ENCODE measurements around the gene SLC4A11.

DNA sequence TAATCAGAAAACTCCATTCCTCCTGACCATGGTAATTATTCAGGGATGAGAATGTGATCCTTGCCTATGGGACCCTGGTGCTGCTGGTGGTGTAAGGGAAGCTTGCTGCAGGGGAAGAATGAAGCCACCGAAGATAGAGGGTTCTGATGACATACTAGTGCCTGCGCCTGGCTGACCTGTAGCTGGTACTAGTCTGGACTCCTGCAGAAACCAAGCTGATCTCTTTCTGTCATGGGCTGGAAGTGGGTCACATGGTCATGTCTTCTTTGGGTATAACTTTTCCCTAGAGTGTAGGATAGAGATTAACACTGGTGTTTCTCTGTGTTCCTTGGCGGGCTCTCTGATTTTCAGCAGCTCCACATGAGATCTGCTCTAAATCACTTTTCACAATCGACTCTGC is 8.6 kb upstream of the SLC4A11 start:
- TF ChIP-seq, protein P1, sequence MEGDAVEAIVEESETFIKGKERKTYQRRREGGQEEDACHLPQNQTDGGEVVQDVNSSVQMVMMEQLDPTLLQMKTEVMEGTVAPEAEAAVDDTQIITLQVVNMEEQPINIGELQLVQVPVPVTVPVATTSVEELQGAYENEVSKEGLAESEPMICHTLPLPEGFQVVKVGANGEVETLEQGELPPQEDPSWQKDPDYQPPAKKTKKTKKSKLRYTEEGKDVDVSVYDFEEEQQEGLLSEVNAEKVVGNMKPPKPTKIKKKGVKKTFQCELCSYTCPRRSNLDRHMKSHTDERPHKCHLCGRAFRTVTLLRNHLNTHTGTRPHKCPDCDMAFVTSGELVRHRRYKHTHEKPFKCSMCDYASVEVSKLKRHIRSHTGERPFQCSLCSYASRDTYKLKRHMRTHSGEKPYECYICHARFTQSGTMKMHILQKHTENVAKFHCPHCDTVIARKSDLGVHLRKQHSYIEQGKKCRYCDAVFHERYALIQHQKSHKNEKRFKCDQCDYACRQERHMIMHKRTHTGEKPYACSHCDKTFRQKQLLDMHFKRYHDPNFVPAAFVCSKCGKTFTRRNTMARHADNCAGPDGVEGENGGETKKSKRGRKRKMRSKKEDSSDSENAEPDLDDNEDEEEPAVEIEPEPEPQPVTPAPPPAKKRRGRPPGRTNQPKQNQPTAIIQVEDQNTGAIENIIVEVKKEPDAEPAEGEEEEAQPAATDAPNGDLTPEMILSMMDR (IDR thresholded peaks at IDR 0.05), result no peak
- TF ChIP-seq POLR2A (IDR thresholded peaks at IDR 0.05) (no peak), POLR2AphosphoS5 (IDR thresholded peaks at IDR 0.05) (no peak)
